ENCODE results near the gene TP53BP1. TPM values are rescaled to one million over a fixed set of nuclear protein-coding genes. Genes with fewer than 3 reads are reported as not detected.
"Not testable (repeated sequence)": the region's sequence is repeated elsewhere in the genome, so short reads cannot be mapped to it uniquely, and the experiment has no call there.

TP53BP1 gene
- polyA plus RNA-seq, 4 donors = 61.5 to 108 (median 86.0) TPM

- DNase-seq (ENCODE audit: low read depth in 4 of 4, low spot score in 2 of 4) = no peak
These were observed 69.2 kb downstream of the TP53BP1 start for GRCh38 chr15:43423793-43424192.

- DNase-seq (ENCODE audit: low read depth in 4 of 4, low spot score in 2 of 4) = no peak
These were observed 72.1 kb downstream of the TP53BP1 start for GRCh38 chr15:43420876-43421275.

GRCh38 chr15:43420435-43420834 lies 72.5 kb downstream of the TP53BP1 start:
- DNase-seq (ENCODE audit: low read depth in 4 of 4, low spot score in 2 of 4) = no peak

GRCh38 chr15:43414196-43414595 lies 78.8 kb downstream of the TP53BP1 start:
- no peak for DNase-seq (ENCODE audit: low read depth in 4 of 4, low spot score in 2 of 4)

- DNase-seq (ENCODE audit: low read depth in 4 of 4, low spot score in 2 of 4) = no peak
These were observed 80.9 kb downstream of the TP53BP1 start for GRCh38 chr15:43412096-43412495.

- no peak for DNase-seq (ENCODE audit: low read depth in 4 of 4, low spot score in 2 of 4)
These were observed 82.3 kb downstream of the TP53BP1 start for GRCh38 chr15:43410572-43411214.

GRCh38 chr15:43408789-43409188 lies 84.2 kb downstream of the TP53BP1 start:
- DNase-seq (ENCODE audit: low read depth in 4 of 4, low spot score in 2 of 4) = no peak

GRCh38 chr15:43406808-43407207 lies 86.1 kb downstream of the TP53BP1 start:
- DNase-seq (ENCODE audit: low read depth in 4 of 4, low spot score in 2 of 4) = no peak

GRCh38 chr15:43406189-43406588 lies 86.8 kb downstream of the TP53BP1 start:
- no peak for DNase-seq (ENCODE audit: low read depth in 4 of 4, low spot score in 2 of 4)

- DNase-seq (ENCODE audit: low read depth in 4 of 4, low spot score in 2 of 4) = no peak
These were observed 88.8 kb downstream of the TP53BP1 start for GRCh38 chr15:43404130-43404529.

- no peak for DNase-seq (ENCODE audit: low read depth in 4 of 4, low spot score in 2 of 4)
These were observed 89.3 kb downstream of the TP53BP1 start for GRCh38 chr15:43403616-43404015.

GRCh38 chr15:43402255-43402654 lies 90.7 kb downstream of the TP53BP1 start:
- DNase-seq (ENCODE audit: low read depth in 4 of 4, low spot score in 2 of 4) = no peak

GRCh38 chr15:43393592-43393991 lies 99.4 kb downstream of the TP53BP1 start:
- not testable (repeated sequence) for DNase-seq (ENCODE audit: low read depth in 4 of 4, low spot score in 2 of 4)

- no peak for DNase-seq (ENCODE audit: low read depth in 4 of 4, low spot score in 2 of 4)
These were observed 102.2 kb downstream of the TP53BP1 start for GRCh38 chr15:43390723-43391122.

GRCh38 chr15:43383070-43383469 lies 109.9 kb downstream of the TP53BP1 start:
- DNase-seq (ENCODE audit: low read depth in 4 of 4, low spot score in 2 of 4) = no peak

GRCh38 chr15:43382310-43382709 lies 110.6 kb downstream of the TP53BP1 start:
- DNase-seq (ENCODE audit: low read depth in 4 of 4, low spot score in 2 of 4) = no peak

- DNase-seq (ENCODE audit: low read depth in 4 of 4, low spot score in 2 of 4) = no peak
These were observed 114.4 kb downstream of the TP53BP1 start for GRCh38 chr15:43378601-43379000.

GRCh38 chr15:43376017-43376705 lies 116.8 kb downstream of the TP53BP1 start:
- no peak for DNase-seq (ENCODE audit: low read depth in 4 of 4, low spot score in 2 of 4)

GRCh38 chr15:43370975-43371974 lies 121.7 kb downstream of the TP53BP1 start, which contains the start of the genes TUBGCP4 and ZSCAN29:
TSS of gene TUBGCP4 (plus strand) at chr15:43371101. CDS start at chr15:43371355, 254 bp downstream.
TSS of gene ZSCAN29 (minus strand) at chr15:43371043. CDS start at chr15:43369913, 1,130 bp downstream.
- peak; percentile 53 to 77 (median 64) for DNase-seq (ENCODE audit: low read depth in 4 of 4, low spot score in 2 of 4)

- peak in 3 of 4 donors; percentile 21 to 48 (median 40) for DNase-seq (ENCODE audit: low read depth in 4 of 4, low spot score in 2 of 4)
These were observed 122.5 kb downstream of the TP53BP1 start for GRCh38 chr15:43370310-43370974.
